ENCODE results near the gene IL31RA. TPM values are rescaled to one million over a fixed set of nuclear protein-coding genes. Genes with fewer than 3 reads are reported as not detected.

The IL31RA gene
- total RNA-seq, 1 experiment from 2014 or later: 0.24 TPM

DNA sequence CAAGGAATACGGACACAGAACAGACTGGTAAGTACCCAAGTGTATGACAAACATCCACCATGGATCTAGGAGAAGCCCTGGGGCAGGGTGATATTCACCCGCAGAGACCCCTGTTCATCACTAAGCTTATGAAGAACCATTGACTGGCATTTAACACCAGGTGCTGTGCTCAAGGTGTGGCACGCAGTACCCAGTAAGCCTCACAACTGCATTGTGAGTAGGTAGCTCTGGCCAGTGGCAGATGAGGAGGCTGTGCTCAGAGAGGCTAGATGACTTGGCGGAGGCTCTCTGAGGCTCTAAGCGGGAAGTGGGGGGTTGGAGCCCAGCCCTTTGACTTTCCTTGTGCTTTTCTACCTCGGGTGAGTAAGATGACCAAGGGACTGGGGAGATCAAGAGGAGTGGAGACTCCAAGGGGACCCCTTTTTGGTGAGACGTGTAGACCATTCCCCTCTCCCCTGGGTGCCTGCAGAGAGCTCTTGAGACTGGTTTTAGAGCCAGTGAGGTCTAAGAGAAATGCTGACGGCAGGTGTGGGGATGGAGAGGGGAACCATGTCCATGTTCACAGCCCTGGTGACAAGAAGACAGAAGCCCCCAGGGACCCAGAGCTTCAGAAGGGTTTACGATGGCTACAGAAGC is 72.8 kb downstream of the IL31RA start:
- no peak for DNase-seq (ENCODE audit: low spot score)
- ChIA-PET POLR2A (ENCODE audit: low non-redundant PET) (no interaction called here), CTCF (interaction anchor here (0.5 kb wide), 1 partner anchor 12 kb away, joined by 8 read pairs; no protein-coding TSS in a partner anchor)
- intact Hi-C loops (cut with micrococcal nuclease; ENCODE audit: unreplicated experiment): loop anchor here (10.0 kb wide), 1 partner anchor 199 kb away; no protein-coding TSS in a partner anchor
- TF ChIP-seq, protein P1, sequence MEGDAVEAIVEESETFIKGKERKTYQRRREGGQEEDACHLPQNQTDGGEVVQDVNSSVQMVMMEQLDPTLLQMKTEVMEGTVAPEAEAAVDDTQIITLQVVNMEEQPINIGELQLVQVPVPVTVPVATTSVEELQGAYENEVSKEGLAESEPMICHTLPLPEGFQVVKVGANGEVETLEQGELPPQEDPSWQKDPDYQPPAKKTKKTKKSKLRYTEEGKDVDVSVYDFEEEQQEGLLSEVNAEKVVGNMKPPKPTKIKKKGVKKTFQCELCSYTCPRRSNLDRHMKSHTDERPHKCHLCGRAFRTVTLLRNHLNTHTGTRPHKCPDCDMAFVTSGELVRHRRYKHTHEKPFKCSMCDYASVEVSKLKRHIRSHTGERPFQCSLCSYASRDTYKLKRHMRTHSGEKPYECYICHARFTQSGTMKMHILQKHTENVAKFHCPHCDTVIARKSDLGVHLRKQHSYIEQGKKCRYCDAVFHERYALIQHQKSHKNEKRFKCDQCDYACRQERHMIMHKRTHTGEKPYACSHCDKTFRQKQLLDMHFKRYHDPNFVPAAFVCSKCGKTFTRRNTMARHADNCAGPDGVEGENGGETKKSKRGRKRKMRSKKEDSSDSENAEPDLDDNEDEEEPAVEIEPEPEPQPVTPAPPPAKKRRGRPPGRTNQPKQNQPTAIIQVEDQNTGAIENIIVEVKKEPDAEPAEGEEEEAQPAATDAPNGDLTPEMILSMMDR (conservative IDR thresholded peaks at IDR 0.05; ENCODE audit: low read depth, low read length): no peak
- TF ChIP-seq EZH2 (IDR thresholded peaks at IDR 0.05; ENCODE audit: borderline replicate concordance, low read depth, low read length, poor library complexity, severe bottlenecking): no peak
- Histone ChIP-seq H3K36me3 (ENCODE audit: insufficient read depth, low read length, poor library complexity, severe bottlenecking) (no peaks in the 10 kb centered on the region), H3K27ac (ENCODE audit: low read depth, low read length, poor library complexity, severe bottlenecking) (no peak overlapping the region), H3K9me3 (ENCODE audit: low read depth, low read length, poor library complexity, severe bottlenecking) (no peaks in the 10 kb centered on the region), H3K27me3 (replicated peaks; ENCODE audit: insufficient read depth, low read depth, low read length, poor library complexity) (no peaks in the 10 kb centered on the region), H3K4me3 (ENCODE audit: low read depth, low read length, poor library complexity, severe bottlenecking) (no peak overlapping the region), H3K4me1 (ENCODE audit: insufficient read depth, low read length, poor library complexity, severe bottlenecking) (no peaks in the 10 kb centered on the region)
- BruUV-seq (replicated peaks): no TSS peak

DNA sequence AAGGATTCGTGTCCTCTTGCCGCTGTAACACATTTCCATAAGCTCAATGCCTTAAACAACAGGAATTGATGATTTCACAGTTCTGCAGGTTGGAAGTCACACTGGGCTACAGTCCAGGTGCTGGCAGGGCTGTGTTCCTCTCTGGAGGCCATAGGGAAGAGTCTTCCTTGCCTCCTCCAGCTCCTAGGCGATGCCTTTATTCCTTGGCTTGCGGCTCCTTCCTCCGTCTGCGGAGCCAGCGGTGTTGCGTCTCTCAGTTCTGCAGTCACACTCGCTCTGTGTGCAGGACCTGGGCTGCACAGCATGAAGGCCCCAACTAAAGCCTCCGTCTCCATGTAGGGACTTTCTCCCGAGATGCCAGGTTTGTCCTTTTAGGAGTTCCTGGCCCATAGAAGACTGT is 73.6 kb downstream of the IL31RA start:
- no peaks in the 10 kb centered on the region for H3K9me3 ChIP-seq (ENCODE audit: low read depth, low read length, poor library complexity, severe bottlenecking)
- intact Hi-C loops (cut with micrococcal nuclease; ENCODE audit: unreplicated experiment): loop anchor here (10.0 kb wide), 1 partner anchor 200 kb away; no protein-coding TSS in a partner anchor
- H3K27me3 ChIP-seq (replicated peaks; ENCODE audit: insufficient read depth, low read depth, low read length, poor library complexity): no peaks in the 10 kb centered on the region
- H3K36me3 ChIP-seq (ENCODE audit: insufficient read depth, low read length, poor library complexity, severe bottlenecking): no peaks in the 10 kb centered on the region
- no TSS peak for BruUV-seq (replicated peaks)
- no peak for DNase-seq (ENCODE audit: low spot score)
- ChIA-PET CTCF (no interaction called here), POLR2A (ENCODE audit: low non-redundant PET) (no interaction called here)
- TF ChIP-seq, protein P1 (conservative IDR thresholded peaks at IDR 0.05; ENCODE audit: low read depth, low read length): no peak
- no peak for TF ChIP-seq EZH2 (IDR thresholded peaks at IDR 0.05; ENCODE audit: borderline replicate concordance, low read depth, low read length, poor library complexity, severe bottlenecking)
- H3K4me1 ChIP-seq (ENCODE audit: insufficient read depth, low read length, poor library complexity, severe bottlenecking): no peaks in the 10 kb centered on the region
- no peak overlapping the region for H3K4me3 ChIP-seq (ENCODE audit: low read depth, low read length, poor library complexity, severe bottlenecking)
- no peak overlapping the region for H3K27ac ChIP-seq (ENCODE audit: low read depth, low read length, poor library complexity, severe bottlenecking)

DNA sequence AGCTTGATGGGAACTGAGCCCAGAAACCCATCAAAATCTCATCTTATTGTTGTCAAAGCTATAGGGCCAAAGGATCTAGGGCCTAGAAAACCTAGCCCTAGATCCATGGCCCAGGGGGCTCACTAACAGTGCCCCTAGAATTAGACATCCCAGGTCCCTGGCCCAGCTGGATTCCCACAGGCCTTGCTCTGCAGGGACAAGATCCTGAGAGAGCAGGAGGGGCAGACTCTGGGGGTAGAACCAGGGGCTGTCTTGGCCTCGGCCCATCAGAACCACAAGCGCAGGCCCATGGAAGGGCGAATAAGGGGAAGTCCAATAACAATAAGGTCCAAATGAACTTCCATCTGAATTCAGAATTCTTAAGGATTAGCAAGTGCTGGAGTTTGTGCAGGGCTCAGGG is 74.0 kb downstream of the IL31RA start:
- CTCF ChIA-PET: no interaction called here
- Histone ChIP-seq H3K36me3 (ENCODE audit: insufficient read depth, low read length, poor library complexity, severe bottlenecking) (no peaks in the 10 kb centered on the region), H3K4me1 (ENCODE audit: insufficient read depth, low read length, poor library complexity, severe bottlenecking) (no peaks in the 10 kb centered on the region), H3K4me3 (ENCODE audit: low read depth, low read length, poor library complexity, severe bottlenecking) (no peak overlapping the region), H3K27me3 (replicated peaks; ENCODE audit: insufficient read depth, low read depth, low read length, poor library complexity) (no peaks in the 10 kb centered on the region), H3K27ac (ENCODE audit: low read depth, low read length, poor library complexity, severe bottlenecking) (no peak overlapping the region), H3K9me3 (ENCODE audit: low read depth, low read length, poor library complexity, severe bottlenecking) (no peaks in the 10 kb centered on the region)
- no TSS peak for BruUV-seq (replicated peaks)
- intact Hi-C loops (cut with micrococcal nuclease; ENCODE audit: unreplicated experiment): loop anchor here (10.0 kb wide), 1 partner anchor 200 kb away; no protein-coding TSS in a partner anchor
- POLR2A ChIA-PET (ENCODE audit: low non-redundant PET): no interaction called here
- DNase-seq (ENCODE audit: low spot score): no peak
- TF ChIP-seq, protein P1 (conservative IDR thresholded peaks at IDR 0.05; ENCODE audit: low read depth, low read length): no peak
- no peak for TF ChIP-seq EZH2 (IDR thresholded peaks at IDR 0.05; ENCODE audit: borderline replicate concordance, low read depth, low read length, poor library complexity, severe bottlenecking)
